Tibial nerve (tissue), 3 donors: ENCODE data around the gene SMARCAL1.

Experiments used
- CTCF ChIP-seq, 5 experiments: fragments of 200-600 bp in 3 of 5; fragments of 450-650 bp in 2 of 5; sonication (generic) in 3 of 5; IDR thresholded peaks; one replicate each; pipeline ENCODE4 v1.5.1; 2016 to 2019; ENCODE audit warnings: antibody characterized with exemption in 5 of 5, mild to moderate bottlenecking in 3 of 5, moderate library complexity in 2 of 5
- POLR2A ChIP-seq, 2 donors: fragments of 450-650 bp; IDR thresholded peaks; one replicate each; pipeline ENCODE4 v1.6.1; 2017; ENCODE audit warnings: antibody characterized with exemption in 2 of 2, mild to moderate bottlenecking in 2 of 2, moderate library complexity in 2 of 2

- TF ChIP-seq POLR2A (IDR thresholded peaks at IDR 0.05) (no peak), CTCF (IDR thresholded peaks at IDR 0.05) (no peak)
These were observed 34.1 kb downstream of the SMARCAL1 start for GRCh38 chr2:216446343-216446742.
